ENCODE data around the gene IQGAP2.

DNA sequence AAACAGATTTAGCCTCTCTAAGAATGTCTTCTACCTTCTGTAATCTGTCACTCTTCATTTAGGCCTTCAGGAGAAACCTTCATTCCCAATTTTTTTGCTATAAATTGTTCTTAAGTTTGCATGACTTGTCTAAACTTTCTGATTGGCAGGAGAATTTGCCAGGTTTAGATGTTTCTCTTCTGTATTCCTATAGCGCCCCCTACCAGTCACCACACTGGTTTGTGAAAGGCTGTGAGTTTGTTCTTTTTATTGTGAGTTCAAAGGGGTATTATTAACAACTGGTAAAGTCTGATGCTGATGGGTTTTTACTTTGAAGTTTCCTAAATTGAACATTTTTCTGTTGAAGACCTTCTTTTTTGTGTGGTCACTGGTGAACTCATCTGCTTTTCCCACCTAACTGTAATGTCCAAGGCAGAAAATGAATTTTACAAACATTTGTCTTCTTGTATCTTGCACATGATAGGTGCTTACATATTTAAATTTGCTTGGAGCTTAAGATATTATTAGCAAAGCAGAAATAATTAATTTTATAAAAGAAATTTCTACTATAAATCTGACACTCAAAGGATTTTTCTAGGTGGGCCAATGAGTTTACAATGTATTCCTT lies 238.5 kb downstream of the IQGAP2 start:
- TF ChIP-seq CTCF (IDR thresholded peaks at IDR 0.05) = no peak
- no peak for TF ChIP-seq POLR2A (IDR thresholded peaks at IDR 0.05)
